Gastroesophageal sphincter (tissue), 4 donors: Measurements from ENCODE around the gene DPH6. TPM values are rescaled to one million over a fixed set of nuclear protein-coding genes. Genes with fewer than 3 reads are reported as not detected.

ENCODE experiments used
- ATAC-seq: fragments of 150-250 bp; one replicate; pipeline ENCODE4 v1.9.1; 2016; ENCODE audit warnings: mild to moderate bottlenecking, moderate library complexity
- H3K27ac ChIP-seq, 4 donors: fragments of 200-600 bp; sonication (generic) in 3 of 4; 1 replicate in 3 of 4; 2 replicates in 1 of 4; pipeline ENCODE4 v1.5.1; 2016 to 2019
- H3K27me3 ChIP-seq: fragments of 200-600 bp; sonication (generic); one replicate; pipeline ENCODE4 v1.5.1; 2019
- H3K36me3 ChIP-seq, 2 donors: fragments of 200-600 bp; sonication (generic); one replicate each; pipeline ENCODE4 v1.5.1; 2019; ENCODE audit warnings: control low read depth in 1 of 2
- H3K4me1 ChIP-seq, 3 donors: fragments of 200-600 bp; sonication (generic); 1 replicate in 2 of 3; 2 replicates in 1 of 3; pipeline ENCODE4 v1.5.1; 2016 to 2019; ENCODE audit warnings: control low read depth in 2 of 3
- H3K4me3 ChIP-seq, 2 donors: fragments of 200-600 bp; sonication (generic); one replicate each; pipeline ENCODE4 v1.5.1; 2019; ENCODE audit warnings: mild to moderate bottlenecking in 1 of 2, moderate library complexity in 1 of 2
- H3K9me3 ChIP-seq, 3 donors: fragments of 200-600 bp; sonication (generic); one replicate each; pipeline ENCODE4 v1.5.1; 2017 to 2019; ENCODE audit warnings: control low read depth in 2 of 3
- CTCF ChIP-seq, 4 experiments: fragments of 200-600 bp in 2 of 4; fragments of 450-650 bp in 2 of 4; sonication (generic) in 1 of 4; IDR thresholded peaks; one replicate each; pipeline ENCODE4 v1.5.1; 2017 to 2019; ENCODE audit warnings: antibody characterized with exemption in 4 of 4, mild to moderate bottlenecking in 2 of 4, moderate library complexity in 2 of 4
- EP300 ChIP-seq: sonication (generic); formaldehyde crosslinking; IDR thresholded peaks from one replicate; pipeline ENCODE4 v1.6.1; 2017; ENCODE audit warnings: antibody characterized with exemption, mild to moderate bottlenecking
- POLR2A ChIP-seq, 2 donors: fragments of 450-650 bp; IDR thresholded peaks; one replicate each; pipeline ENCODE4 v1.6.1; 2017; ENCODE audit warnings: antibody characterized with exemption in 2 of 2, mild to moderate bottlenecking in 2 of 2, moderate library complexity in 1 of 2
- POLR2AphosphoS5 ChIP-seq: sonication (generic); formaldehyde crosslinking; IDR thresholded peaks from one replicate; pipeline ENCODE4 v1.6.1; 2017; ENCODE audit warnings: antibody characterized with exemption
- WGBS, 2 donors: methylation state at CpG; one replicate each; pipeline ENCODE4 v1.1.5; 2018; ENCODE audit warnings: low coverage in 1 of 2; 5-methylcytosine and 5-hydroxymethylcytosine counted together
- total RNA-seq, 4 donors: library from RNA; depleted of rRNA; stranded (reverse); fragments of >200 nt; gene quantifications; one replicate each; pipeline ENCODE4 v1.1.0, GENCODE V29; 2016

Gene DPH6
- total RNA-seq, 4 donors from 2014 or later = 5.4 to 46.2 (median 17.7) TPM

- H3K9me3 ChIP-seq = no peaks in the 10 kb centered on the region
- H3K27me3 ChIP-seq = no peaks in the 10 kb centered on the region
- H3K27ac ChIP-seq = no peak overlapping the region
- no peaks in the 10 kb centered on the region for H3K36me3 ChIP-seq
- H3K4me1 ChIP-seq = no peaks in the 10 kb centered on the region
- TF ChIP-seq CTCF (IDR thresholded peaks at IDR 0.05) = no peak
- TF ChIP-seq POLR2A (IDR thresholded peaks at IDR 0.05) = no peak
- TF ChIP-seq EP300 = no peak
- TF ChIP-seq POLR2AphosphoS5 = no peak
- no peak for ATAC-seq
- H3K4me3 ChIP-seq = no peak overlapping the region
These were observed 74.9 kb downstream of the DPH6 start for GRCh38 chr15:35471024-35471423.

GRCh38 chr15:35470441-35470840, 75.5 kb downstream of the DPH6 start:
- H3K27me3 ChIP-seq = no peaks in the 10 kb centered on the region
- H3K27ac ChIP-seq = no peak overlapping the region
- H3K9me3 ChIP-seq = no peaks in the 10 kb centered on the region
- H3K36me3 ChIP-seq = no peaks in the 10 kb centered on the region
- no peaks in the 10 kb centered on the region for H3K4me1 ChIP-seq
- 89 to 93% methylated on average over 7 of the region's 7 CpGs for WGBS, 2 donors
- no peak for ATAC-seq
- no peak for TF ChIP-seq EP300
- TF ChIP-seq POLR2AphosphoS5 = no peak
- no peak for TF ChIP-seq POLR2A (IDR thresholded peaks at IDR 0.05)
- no peak for TF ChIP-seq CTCF (IDR thresholded peaks at IDR 0.05)
- H3K4me3 ChIP-seq = no peak overlapping the region

- WGBS, 2 donors = 43 to 45% methylated on average over 2 of the region's 2 CpGs
- H3K36me3 ChIP-seq = no peaks in the 10 kb centered on the region
- no peak overlapping the region for H3K27ac ChIP-seq
- no peak for ATAC-seq
- no peaks in the 10 kb centered on the region for H3K4me1 ChIP-seq
- no peak for TF ChIP-seq CTCF (IDR thresholded peaks at IDR 0.05)
- H3K27me3 ChIP-seq = no peaks in the 10 kb centered on the region
- H3K4me3 ChIP-seq = no peak overlapping the region
- no peaks in the 10 kb centered on the region for H3K9me3 ChIP-seq
These were observed 79.5 kb downstream of the DPH6 start for GRCh38 chr15:35466476-35466875.

GRCh38 chr15:35465783-35466182, 80.2 kb downstream of the DPH6 start:
- H3K4me3 ChIP-seq = no peak overlapping the region
- no peak for ATAC-seq
- no peak overlapping the region for H3K27ac ChIP-seq
- no peaks in the 10 kb centered on the region for H3K4me1 ChIP-seq
- no peaks in the 10 kb centered on the region for H3K27me3 ChIP-seq
- no peaks in the 10 kb centered on the region for H3K9me3 ChIP-seq
- H3K36me3 ChIP-seq = no peaks in the 10 kb centered on the region
- no peak for TF ChIP-seq POLR2A (IDR thresholded peaks at IDR 0.05)
- TF ChIP-seq POLR2AphosphoS5 = no peak
- TF ChIP-seq EP300 = no peak
- no peak for TF ChIP-seq CTCF (IDR thresholded peaks at IDR 0.05)

- Histone ChIP-seq H3K4me3 (no peak overlapping the region), H3K9me3 (no peaks in the 10 kb centered on the region), H3K36me3 (no peaks in the 10 kb centered on the region), H3K4me1 (no peaks in the 10 kb centered on the region), H3K27me3 (no peaks in the 10 kb centered on the region), H3K27ac (no peak overlapping the region)
- WGBS, 2 donors = 70 to 75% methylated on average over 4 of the region's 4 CpGs
- no peak for ATAC-seq
- TF ChIP-seq POLR2AphosphoS5 (no peak), CTCF (IDR thresholded peaks at IDR 0.05) (no peak), EP300 (no peak), POLR2A (IDR thresholded peaks at IDR 0.05) (no peak)
These were observed 85.3 kb downstream of the DPH6 start for GRCh38 chr15:35460616-35461015.
